Measurements from ENCODE around the gene SORCS1.

The SORCS1 gene

GRCh38 chr10:106534441-106534840, 630.1 kb downstream of the SORCS1 start:
- H2AFZ ChIP-seq: no peak overlapping the region
- H3K36me3 ChIP-seq (ENCODE audit: control insufficient read depth, insufficient read depth, low read length): no peaks in the 10 kb centered on the region
- no peaks in the 10 kb centered on the region for H3K79me2 ChIP-seq
- no peak overlapping the region for H3K27ac ChIP-seq
- no peaks in the 10 kb centered on the region for H3K4me1 ChIP-seq
- H3K4me2 ChIP-seq (ENCODE audit: low read length): no peak overlapping the region
- H3K9me3 ChIP-seq (ENCODE audit: control insufficient read depth, low read length): no peaks in the 10 kb centered on the region
- no peak for TF ChIP-seq CTCF (IDR thresholded peaks at IDR 0.05)
- no peak overlapping the region for H3K4me3 ChIP-seq (ENCODE audit: low read depth, low read length)
- no peaks in the 10 kb centered on the region for H3K27me3 ChIP-seq (ENCODE audit: control insufficient read depth, insufficient read depth, low read length)
- no peak overlapping the region for H3K9ac ChIP-seq

GRCh38 chr10:106528702-106529101, 635.8 kb downstream of the SORCS1 start:
- no peak overlapping the region for H2AFZ ChIP-seq
- no peaks in the 10 kb centered on the region for H3K9me3 ChIP-seq (ENCODE audit: control insufficient read depth, low read length)
- H3K4me2 ChIP-seq (ENCODE audit: low read length): no peak overlapping the region
- no peak overlapping the region for H3K4me3 ChIP-seq (ENCODE audit: low read depth, low read length)
- H3K27ac ChIP-seq: no peak overlapping the region
- TF ChIP-seq CTCF (IDR thresholded peaks at IDR 0.05): no peak
- H3K36me3 ChIP-seq (ENCODE audit: control insufficient read depth, insufficient read depth, low read length): no peaks in the 10 kb centered on the region
- no peak overlapping the region for H3K9ac ChIP-seq
- H3K4me1 ChIP-seq: no peaks in the 10 kb centered on the region
- H3K27me3 ChIP-seq (ENCODE audit: control insufficient read depth, insufficient read depth, low read length): no peaks in the 10 kb centered on the region
- no peaks in the 10 kb centered on the region for H3K79me2 ChIP-seq

- Histone ChIP-seq H3K79me2 (no peaks in the 10 kb centered on the region), H3K9me3 (ENCODE audit: control insufficient read depth, low read length) (no peaks in the 10 kb centered on the region), H3K27ac (no peak overlapping the region), H3K9ac (no peak overlapping the region), H3K4me2 (ENCODE audit: low read length) (no peak overlapping the region), H3K4me1 (no peaks in the 10 kb centered on the region), H3K36me3 (ENCODE audit: control insufficient read depth, insufficient read depth, low read length) (no peaks in the 10 kb centered on the region), H3K4me3 (ENCODE audit: low read depth, low read length) (no peak overlapping the region), H2AFZ (no peak overlapping the region), H3K27me3 (ENCODE audit: control insufficient read depth, insufficient read depth, low read length) (no peaks in the 10 kb centered on the region)
- TF ChIP-seq CTCF (IDR thresholded peaks at IDR 0.05): no peak
Observed at GRCh38 chr10:106525835-106526234, 638.7 kb downstream of the SORCS1 start.
